Stimulated activated memory B cell treated with anti-CD40 and anti-IgM and Interleukin-4, amounts not matched to agents 10 μg/mL and 1 μg/mL and 100 μg/mL, for 72 hours (primary cell): ENCODE measurements around the gene VSTM5.
"Not testable (repeated sequence)": the region's sequence is repeated elsewhere in the genome, so short reads cannot be mapped to it uniquely, and the experiment has no call there.

Source experiments
- ATAC-seq: fragments of 150-1000 bp; cut with Tn5 transposase; 2 replicates; pipeline ENCODE4 v1.10.0; 2021
- H3K27ac Mint-ChIP-seq: one replicate; pipeline ENCODE4 v1.8.0; 2022; ENCODE audit warnings: mild to moderate bottlenecking, mixed read lengths
- H3K27me3 Mint-ChIP-seq: one replicate; pipeline ENCODE4 v1.8.0; 2022; ENCODE audit warnings: mixed read lengths
- H3K36me3 Mint-ChIP-seq: one replicate; pipeline ENCODE4 v1.8.0; 2022; ENCODE audit warnings: mixed read lengths
- H3K4me1 Mint-ChIP-seq: one replicate; pipeline ENCODE4 v1.8.0; 2022; ENCODE audit warnings: mixed read lengths
- H3K4me3 Mint-ChIP-seq: one replicate; pipeline ENCODE4 v1.8.0; 2022; ENCODE audit warnings: mild to moderate bottlenecking, moderate library complexity, mixed read lengths
- H3K9me3 Mint-ChIP-seq: one replicate; pipeline ENCODE4 v1.8.0; 2022; ENCODE audit warnings: mixed read lengths

The VSTM5 gene

DNA sequence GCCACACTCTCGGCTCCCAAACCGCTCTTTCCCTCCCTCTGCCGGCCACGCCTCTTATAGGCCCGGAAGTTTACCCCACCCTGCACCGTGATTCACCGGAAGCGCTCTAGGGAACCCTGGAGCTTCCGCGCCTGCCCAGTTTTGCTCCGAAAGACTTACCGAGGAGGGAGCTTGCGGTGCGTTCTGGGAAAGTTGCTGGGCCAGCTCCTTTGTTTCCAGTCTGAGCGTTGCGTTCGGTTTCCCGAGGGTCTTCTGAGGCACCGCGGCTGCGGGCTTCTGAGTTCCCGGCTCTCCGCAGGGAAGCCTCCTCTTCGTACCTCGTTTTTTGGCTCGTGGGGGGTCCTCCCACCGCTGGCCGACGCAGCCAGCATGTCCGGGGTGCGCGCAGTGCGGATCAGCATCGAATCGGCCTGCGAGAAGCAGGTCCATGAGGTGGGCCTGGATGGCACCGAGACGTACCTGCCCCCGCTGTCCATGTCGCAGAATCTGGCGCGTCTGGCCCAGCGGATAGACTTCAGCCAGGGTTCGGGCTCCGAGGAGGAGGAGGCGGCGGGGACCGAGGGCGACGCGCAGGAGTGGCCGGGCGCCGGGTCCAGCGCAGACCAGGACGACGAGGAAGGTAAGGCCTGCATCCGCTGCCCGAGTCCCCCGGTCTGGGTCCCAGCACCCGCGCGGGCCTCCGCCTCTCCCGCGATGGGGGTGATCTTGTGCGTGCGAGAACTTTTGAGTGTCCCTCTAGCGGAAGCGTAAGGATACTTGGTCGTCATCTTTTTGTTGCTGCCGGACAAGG is 66.1 kb downstream of the VSTM5 start, which contains the start of gene MED17:
MED17 (plus strand) TSS at position 138 of the 790 bp plus-strand sequence; CDS start at position 370, 232 bp downstream.
- peaks cover 14% of the 10 kb centered on the region for H3K36me3 Mint-ChIP-seq
- peak within 1 kb of the TSS; percentile 80 for H3K27ac Mint-ChIP-seq
- peak within 1 kb of the TSS; percentile 87 for H3K4me3 Mint-ChIP-seq
- peak; percentile 98 for ATAC-seq
- no peaks in the 10 kb centered on the region for H3K27me3 Mint-ChIP-seq
- H3K4me1 Mint-ChIP-seq: peaks cover 39% of the 10 kb centered on the region
- H3K9me3 Mint-ChIP-seq: no peaks in the 10 kb centered on the region

DNA sequence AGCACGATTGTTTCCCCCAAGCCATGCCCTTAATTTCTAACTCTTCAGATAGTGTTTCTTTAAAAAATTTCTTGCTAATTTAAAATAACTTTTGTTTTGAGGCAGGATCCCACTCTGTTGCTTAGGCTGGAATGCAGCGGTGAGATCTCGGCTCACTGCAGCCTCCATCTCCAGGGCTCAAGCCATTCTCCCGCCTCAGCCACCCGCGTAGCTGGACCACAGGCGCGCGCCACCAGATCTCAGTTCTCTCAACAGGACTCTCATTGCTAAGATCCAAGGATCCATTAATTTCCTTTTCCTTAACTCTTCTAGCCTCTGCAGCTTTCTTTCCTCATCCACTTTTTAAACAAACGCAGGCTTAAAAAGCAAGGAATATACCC is 66.7 kb downstream of the VSTM5 start:
- Mint-ChIP-seq H3K4me3 (peak overlapping the region; percentile 87), H3K36me3 (peaks cover 14% of the 10 kb centered on the region)

GRCh38 chr11:93783362-93783761 is 67.1 kb downstream of the VSTM5 start:
- ATAC-seq: no peak
- Mint-ChIP-seq H3K9me3 (no peaks in the 10 kb centered on the region), H3K4me3 (peak overlapping the region; percentile 87), H3K27ac (peak overlapping the region; percentile 80), H3K27me3 (no peaks in the 10 kb centered on the region), H3K36me3 (peaks cover 14% of the 10 kb centered on the region), H3K4me1 (peaks cover 39% of the 10 kb centered on the region)

More for the DNA sequence above, 66.7 kb downstream of the VSTM5 start:
- Mint-ChIP-seq H3K27ac (peak overlapping the region; percentile 80), H3K27me3 (no peaks in the 10 kb centered on the region), H3K9me3 (no peaks in the 10 kb centered on the region), H3K4me1 (peaks cover 39% of the 10 kb centered on the region)
- ATAC-seq: peak; percentile 74

- peaks cover 3% of the 10 kb centered on the region for H3K9me3 Mint-ChIP-seq
- H3K27me3 Mint-ChIP-seq: no peaks in the 10 kb centered on the region
- H3K4me1 Mint-ChIP-seq: no peaks in the 10 kb centered on the region
- no peak overlapping the region for H3K4me3 Mint-ChIP-seq
- no peak overlapping the region for H3K27ac Mint-ChIP-seq
- ATAC-seq: no peak
- peaks cover 15% of the 10 kb centered on the region for H3K36me3 Mint-ChIP-seq
These were observed 75.1 kb downstream of the VSTM5 start for GRCh38 chr11:93775289-93775688.

DNA sequence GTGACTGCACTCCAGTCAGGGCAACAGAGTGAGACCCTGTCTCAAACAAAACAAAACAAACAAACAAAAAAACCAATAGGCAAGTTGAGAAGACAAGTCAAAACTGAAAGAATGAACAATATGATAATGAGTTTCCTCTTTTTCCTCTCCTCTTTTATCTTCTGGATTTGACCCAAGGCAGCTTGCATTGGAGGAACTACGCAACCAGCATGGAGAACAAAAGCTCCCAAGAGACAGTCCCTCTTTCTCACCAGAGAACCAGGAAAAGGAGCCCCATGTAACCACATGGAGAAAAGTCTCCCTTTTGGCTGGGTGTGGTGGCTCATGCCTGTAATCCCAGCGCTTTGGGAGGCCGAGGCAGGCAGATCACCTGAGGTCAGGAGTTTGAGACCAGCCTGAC is 75.9 kb downstream of the VSTM5 start:
- not testable (repeated sequence) for H3K27ac Mint-ChIP-seq, ATAC-seq, H3K4me3 Mint-ChIP-seq, H3K27me3 Mint-ChIP-seq, H3K4me1 Mint-ChIP-seq, H3K9me3 Mint-ChIP-seq
- peaks cover 15% of the 10 kb centered on the region for H3K36me3 Mint-ChIP-seq

DNA sequence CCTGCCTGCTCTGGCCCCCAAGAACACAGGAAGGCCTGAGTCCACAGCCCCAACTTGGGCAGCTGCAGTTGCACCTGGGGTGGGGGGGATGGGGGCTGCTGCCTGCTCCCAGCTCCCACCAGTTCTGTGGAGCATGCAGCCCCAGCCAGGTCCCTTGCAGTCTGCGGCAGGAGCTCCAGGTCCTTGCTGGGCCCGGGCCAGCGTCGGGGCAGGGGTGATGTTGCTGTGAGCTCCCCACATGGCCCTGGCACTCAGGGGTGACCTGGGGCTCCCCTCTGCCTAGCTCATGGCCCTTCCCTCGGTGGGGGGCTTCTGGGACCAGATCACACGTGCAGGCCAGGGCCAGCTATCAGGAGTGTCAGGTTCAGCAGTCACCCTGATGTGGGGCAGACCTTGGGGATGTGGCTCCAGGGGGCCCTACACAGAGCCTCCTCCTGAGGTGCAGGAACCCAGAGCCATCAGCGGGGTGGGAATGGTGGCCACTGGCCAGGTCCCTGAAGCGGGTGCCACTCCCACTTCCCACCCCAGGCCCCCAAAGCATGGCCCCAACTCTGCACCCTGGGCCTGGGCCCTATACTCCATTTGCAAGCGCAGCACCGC is 76.7 kb downstream of the VSTM5 start:
- no peak for ATAC-seq
- no peaks in the 10 kb centered on the region for H3K4me1 Mint-ChIP-seq
- no peak overlapping the region for H3K4me3 Mint-ChIP-seq
- H3K36me3 Mint-ChIP-seq: peaks cover 15% of the 10 kb centered on the region
- no peak overlapping the region for H3K27ac Mint-ChIP-seq
- peaks cover 3% of the 10 kb centered on the region for H3K9me3 Mint-ChIP-seq
- no peaks in the 10 kb centered on the region for H3K27me3 Mint-ChIP-seq

- Mint-ChIP-seq H3K4me3 (no peak overlapping the region), H3K9me3 (peaks cover 3% of the 10 kb centered on the region), H3K4me1 (no peaks in the 10 kb centered on the region), H3K27ac (no peak overlapping the region), H3K27me3 (no peaks in the 10 kb centered on the region), H3K36me3 (peaks cover 17% of the 10 kb centered on the region)
- no peak for ATAC-seq
These were observed 77.4 kb downstream of the VSTM5 start for GRCh38 chr11:93773045-93773477.

DNA sequence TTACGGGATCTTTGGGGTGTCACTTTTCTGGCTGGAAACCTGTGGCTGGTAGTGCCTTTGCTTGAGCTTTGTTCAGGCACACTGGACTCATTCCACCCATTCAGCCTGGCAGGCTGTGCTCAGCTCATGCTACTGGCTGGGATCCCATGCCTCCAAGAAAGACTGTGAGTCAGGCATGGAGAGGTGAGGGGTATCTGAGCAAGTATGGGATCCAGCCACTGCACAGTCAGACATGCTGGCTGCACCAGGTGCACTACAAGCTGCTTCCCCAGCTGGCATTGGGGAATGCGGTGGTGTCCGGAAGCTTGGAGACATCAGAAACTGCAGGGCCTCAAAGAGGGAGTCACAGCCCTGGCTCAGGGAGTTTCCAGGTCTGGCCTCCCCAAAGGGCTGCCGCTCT is 78.3 kb downstream of the VSTM5 start:
- H3K4me1 Mint-ChIP-seq: no peaks in the 10 kb centered on the region

GRCh38 chr11:93770160-93770559 is 80.3 kb downstream of the VSTM5 start:
- Mint-ChIP-seq H3K27me3 (no peaks in the 10 kb centered on the region), H3K36me3 (peaks cover 39% of the 10 kb centered on the region), H3K4me1 (no peaks in the 10 kb centered on the region), H3K9me3 (peaks cover 8% of the 10 kb centered on the region), H3K27ac (no peak overlapping the region), H3K4me3 (no peak overlapping the region)
- no peak for ATAC-seq

More for the DNA sequence above, 78.3 kb downstream of the VSTM5 start:
- no peak for ATAC-seq
- H3K36me3 Mint-ChIP-seq: peaks cover 21% of the 10 kb centered on the region
- no peaks in the 10 kb centered on the region for H3K27me3 Mint-ChIP-seq
- no peak overlapping the region for H3K27ac Mint-ChIP-seq
- H3K4me3 Mint-ChIP-seq: no peak overlapping the region
- peaks cover 5% of the 10 kb centered on the region for H3K9me3 Mint-ChIP-seq
